Measurements from ENCODE around the gene SEMA3B. TPM values are rescaled to one million over a fixed set of nuclear protein-coding genes. Genes with fewer than 3 reads are reported as not detected.

Gene SEMA3B
- total and polyA plus RNA-seq, 2 of the 4 experiments (the other 2 are of a cell fraction): 4.3 to 29.3 TPM

GRCh38 chr3:50286322-50287227 is 17.6 kb downstream of the SEMA3B start:
- Histone ChIP-seq H3K23ac (ENCODE audit: low read depth, low read length) (no peak overlapping the region), H4K91ac (ENCODE audit: insufficient read depth, low read depth, low read length) (no peak overlapping the region), H3K36me3 (ENCODE audit: control insufficient read depth, insufficient read depth, low read length) (peaks cover 34% of the 10 kb centered on the region), H3K9ac (ENCODE audit: low read depth, low read length) (no peak overlapping the region), H3K79me1 (ENCODE audit: low read depth in 1 of 2, low read length in 2 of 2) (peaks cover 12 to 24% of the 10 kb centered on the region in 2 experiments), H2AK5ac (ENCODE audit: low read depth, low read length) (no peak overlapping the region), H3K4me2 (ENCODE audit: low read depth, low read length) (no peak overlapping the region), H2BK15ac (ENCODE audit: low read depth, low read length) (no peak overlapping the region), H2BK5ac (ENCODE audit: low read depth, low read length, poor library complexity, severe bottlenecking) (no peak overlapping the region), H2AFZ (replicated peaks; ENCODE audit: low read length, poor library complexity) (no peak overlapping the region), H3K4ac (ENCODE audit: low read depth, low read length) (no peak overlapping the region), H3K27me3 (ENCODE audit: control insufficient read depth, insufficient read depth, low read length) (no peaks in the 10 kb centered on the region), H3K4me3 (ENCODE audit: insufficient read depth, low read depth, low read length) (no peak overlapping the region), H3K4me1 (ENCODE audit: control insufficient read depth, insufficient read depth, low read length) (peaks cover 3% of the 10 kb centered on the region), H3K9me1 (ENCODE audit: insufficient read depth, low read length) (no peaks in the 10 kb centered on the region; the same call in 1 of the 2 replicates), H2BK120ac (ENCODE audit: low read depth, low read length) (no peak overlapping the region), H3K9me3 (ENCODE audit: control insufficient read depth, insufficient read depth, low read length) (no peaks in the 10 kb centered on the region), H3K27ac (ENCODE audit: insufficient read depth, low read length) (no peak overlapping the region), H3K56ac (ENCODE audit: extremely low read depth, insufficient read depth, low read length) (no peak overlapping the region), H2AK9ac (replicated peaks; ENCODE audit: low read depth, low read length, poor library complexity) (no peak overlapping the region), H3K18ac (ENCODE audit: low read depth, low read length) (no peak overlapping the region), H4K5ac (ENCODE audit: low read depth, low read length) (no peak overlapping the region), H4K20me1 (ENCODE audit: insufficient read depth, low read length) (no peaks in the 10 kb centered on the region; the same call in 1 of the 2 replicates), H4K8ac (ENCODE audit: low read depth in 2 of 2, low read length in 2 of 2) (no peak overlapping the region), H3K14ac (replicated peaks; ENCODE audit: low read depth, low read length) (no peak overlapping the region), H2BK20ac (ENCODE audit: low read depth, low read length) (no peak overlapping the region)
- BruUV-seq (replicated peaks): no TSS peak
- DNase-seq: no peak
- 94% methylated on average over 12 of the region's 28 CpGs; no CpG with 5 or more reads in 1 of the 2 experiments for WGBS, 2 experiments (ENCODE audit: extremely low coverage in 2 of 2, insufficient read length in 1 of 2)
- no peak for TF ChIP-seq CTCF (conservative IDR thresholded peaks at IDR 0.05; ENCODE audit: low read depth, low read length)
- no peak for TF ChIP-seq POLR2A (IDR thresholded peaks at IDR 0.05; ENCODE audit: low read depth, low read length)
- TF ChIP-seq RFX5 (IDR thresholded peaks at IDR 0.05; ENCODE audit: low read depth, low read length): no peak
- TF ChIP-seq BHLHE40 (IDR thresholded peaks at IDR 0.05; ENCODE audit: low read depth, low read length): no peak
- TF ChIP-seq MAFK (IDR thresholded peaks at IDR 0.05; ENCODE audit: low read depth, low read length): no peak
- no peak for TF ChIP-seq ELK1 (IDR thresholded peaks at IDR 0.05; ENCODE audit: borderline replicate concordance, low read depth, low read length)
- TF ChIP-seq SMC3 (IDR thresholded peaks at IDR 0.05; ENCODE audit: low read depth, low read length): no peak
- no peak for TF ChIP-seq MXI1 (IDR thresholded peaks at IDR 0.05; ENCODE audit: borderline replicate concordance, low read depth, low read length)
- TF ChIP-seq FOS (IDR thresholded peaks at IDR 0.05; ENCODE audit: low read depth, low read length): no peak
- no peak for TF ChIP-seq NFE2L2 (IDR thresholded peaks at IDR 0.05; ENCODE audit: low read depth, low read length)
- no peak for TF ChIP-seq USF2 (IDR thresholded peaks at IDR 0.05; ENCODE audit: low read depth, low read length)
- no peak for TF ChIP-seq MAZ (IDR thresholded peaks at IDR 0.05; ENCODE audit: borderline replicate concordance, low read depth, low read length)
- no peak for TF ChIP-seq CHD1 (IDR thresholded peaks at IDR 0.05; ENCODE audit: low read depth, low read length)
- TF ChIP-seq RCOR1 (IDR thresholded peaks at IDR 0.05; ENCODE audit: insufficient replicate concordance, low read length): no peak
- TF ChIP-seq RAD21 (IDR thresholded peaks at IDR 0.05; ENCODE audit: low read length): no peak
- dilution Hi-C loops (cut with HindIII; ENCODE audit: low sequenced_read_pairs, unreplicated experiment) (no loop called here), intact Hi-C loops (cut with micrococcal nuclease) (no loop called here), in situ Hi-C loops (cut with MboI; ENCODE audit: low sequenced_read_pairs) (no loop called here)
- ChIA-PET POLR2A (ENCODE audit: unreplicated experiment) (no interaction called here), CTCF (no interaction called here)
- ATAC-seq (ENCODE audit: low read depth): no peak
